Skin of body (tissue), 2 donors: ENCODE results near the gene UBAC2. TPM values are rescaled to one million over a fixed set of nuclear protein-coding genes. Genes with fewer than 3 reads are reported as not detected.

Source experiments
- DNase-seq: peaks from one replicate; lab custom pipeline; 2025; lab: John Stamatoyannopoulos, UW
- total RNA-seq: library from RNA; depleted of rRNA; stranded (reverse); fragments of >200 nt; gene quantifications from one replicate; pipeline ENCODE4 v1.2.3, GENCODE V29; 2014

Gene UBAC2
- total RNA-seq, 1 donor from 2014 or later: 57.1 TPM

DNA sequence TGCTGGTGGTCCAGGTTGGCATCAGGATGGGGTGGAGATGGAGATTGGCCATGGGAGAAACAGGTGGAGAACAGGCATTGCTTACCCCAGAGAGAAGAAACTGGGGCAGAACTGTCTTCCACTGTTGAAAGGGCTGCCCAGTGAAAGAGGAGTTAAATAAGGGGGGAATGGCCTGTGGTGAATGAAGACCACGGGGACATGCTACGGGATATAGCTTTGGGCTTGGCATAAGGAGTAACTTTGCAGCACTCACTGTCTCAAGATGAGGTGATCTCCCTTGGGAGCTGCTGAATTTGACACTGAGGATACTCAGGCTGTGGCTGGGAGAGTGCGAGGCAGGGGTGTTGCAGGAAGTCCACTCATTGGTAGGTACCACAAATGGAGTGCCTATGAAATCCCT lies 68.2 kb downstream of the UBAC2 start:
- DNase-seq: no peak

- peak; percentile 37 for DNase-seq
Observed at GRCh38 chr13:99269627-99270241, 69.1 kb downstream of the UBAC2 start.

DNA sequence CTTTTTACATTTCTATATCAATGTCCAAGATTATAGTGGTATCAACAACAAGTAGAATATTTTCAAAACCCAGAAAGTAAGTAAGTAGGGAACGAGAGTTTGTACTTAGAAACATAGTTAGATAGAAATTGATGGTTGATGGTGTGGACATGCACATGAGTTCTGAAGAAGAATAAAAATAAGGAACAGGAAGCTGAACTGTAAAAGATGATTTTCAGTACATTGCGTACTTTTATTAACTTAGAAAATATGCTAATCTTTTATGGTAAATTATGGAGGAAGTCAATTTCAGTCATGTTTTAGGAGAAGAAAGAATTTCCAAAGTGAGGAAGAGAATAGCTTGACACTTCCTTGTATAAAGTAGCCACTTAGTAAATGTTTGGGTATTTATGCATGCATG lies 69.9 kb downstream of the UBAC2 start:
- DNase-seq: no peak

DNA sequence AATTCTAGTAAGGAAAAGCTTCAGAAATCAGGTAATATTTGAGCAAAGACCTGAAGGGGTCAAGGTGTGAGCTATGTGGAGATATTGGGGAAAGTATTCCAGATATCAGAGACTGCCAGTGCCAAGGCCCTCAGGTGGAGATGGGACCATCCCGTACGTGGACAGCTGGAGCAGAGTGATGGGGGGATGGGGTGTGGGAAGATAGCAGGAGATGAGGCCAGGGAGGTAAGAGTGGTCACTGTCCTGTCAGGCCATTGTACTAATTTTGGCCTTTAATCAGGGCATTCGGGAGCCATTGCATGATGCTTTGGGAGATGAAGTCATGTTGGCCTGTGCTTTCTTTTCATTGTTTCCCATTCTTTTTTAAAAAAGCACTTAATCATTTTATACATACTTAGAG lies 70.6 kb downstream of the UBAC2 start:
- no peak for DNase-seq

- no peak for DNase-seq
Observed at GRCh38 chr13:99272481-99272880, 71.8 kb downstream of the UBAC2 start.

DNA sequence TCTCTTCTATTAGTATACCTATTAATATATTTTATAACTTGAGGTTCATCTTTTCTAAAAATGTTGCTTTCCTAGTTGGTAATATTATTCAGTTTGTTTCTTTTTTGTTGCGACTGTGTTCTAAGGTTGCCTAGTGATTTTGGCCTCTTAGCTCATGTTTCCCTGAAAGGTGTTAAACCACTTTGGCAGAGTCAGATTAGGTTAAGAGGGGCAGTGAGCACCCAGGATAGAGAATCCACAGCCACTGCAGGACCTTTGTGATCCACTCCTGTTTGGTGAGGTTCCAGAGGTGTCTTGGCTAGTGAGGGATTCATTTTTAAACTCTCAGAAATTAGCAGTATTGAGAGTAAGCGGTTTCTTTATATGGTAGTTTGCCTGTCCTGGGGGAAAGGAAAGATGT lies 72.5 kb downstream of the UBAC2 start:
- DNase-seq: no peak

GRCh38 chr13:99275093-99275469 lies 74.4 kb downstream of the UBAC2 start:
- no peak for DNase-seq

GRCh38 chr13:99276706-99277105 lies 76.1 kb downstream of the UBAC2 start:
- no peak for DNase-seq

GRCh38 chr13:99277629-99278028 lies 77.0 kb downstream of the UBAC2 start:
- DNase-seq: no peak

GRCh38 chr13:99278200-99278599 lies 77.5 kb downstream of the UBAC2 start:
- DNase-seq: no peak

GRCh38 chr13:99278843-99279242 lies 78.2 kb downstream of the UBAC2 start:
- no peak for DNase-seq

DNA sequence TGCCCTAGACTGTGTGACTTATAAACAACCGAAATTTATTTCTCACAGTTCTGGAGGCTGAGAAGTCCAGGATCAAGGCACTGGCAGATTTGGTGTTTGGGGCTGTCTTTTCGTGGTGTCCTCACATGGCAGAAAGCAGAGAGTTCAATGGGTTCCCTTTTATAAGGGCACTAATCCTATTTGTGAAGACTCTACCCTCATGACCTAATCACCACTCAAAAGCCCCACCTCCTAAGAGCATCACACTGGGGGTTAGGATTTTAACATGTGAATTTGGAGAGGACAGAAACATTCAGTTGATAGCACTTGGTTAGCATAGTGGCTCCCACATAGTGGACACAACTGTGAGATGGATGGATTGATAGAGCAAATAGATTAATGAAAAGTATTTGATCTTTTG lies 79.0 kb downstream of the UBAC2 start:
- no peak for DNase-seq

GRCh38 chr13:99280166-99280565 lies 79.5 kb downstream of the UBAC2 start:
- peak; percentile 77 for DNase-seq

DNA sequence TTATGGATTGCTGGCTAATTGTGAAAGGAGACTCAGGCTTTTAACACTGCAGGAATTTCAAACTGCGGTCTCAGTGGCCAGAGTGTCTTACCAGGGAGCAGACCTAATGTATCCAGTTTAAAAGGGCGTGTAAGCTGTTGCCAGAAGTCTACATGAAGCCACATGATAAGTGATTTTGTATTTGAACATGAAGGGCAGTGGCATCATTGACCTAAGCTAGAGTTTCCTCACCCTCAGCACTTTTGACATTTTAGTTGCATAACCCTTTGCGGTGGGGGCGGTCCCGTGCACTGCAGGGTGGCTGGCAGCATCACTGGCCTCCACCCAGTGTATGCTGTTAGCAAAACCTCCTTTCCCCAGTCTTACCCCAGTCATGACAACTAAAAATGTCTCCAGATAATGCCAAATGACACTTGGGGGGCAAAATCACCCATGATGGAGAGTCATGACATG lies 81.2 kb downstream of the UBAC2 start:
- DNase-seq: peak; percentile 16

GRCh38 chr13:99282264-99283231 lies 81.9 kb downstream of the UBAC2 start:
- DNase-seq: peak; percentile 49

DNA sequence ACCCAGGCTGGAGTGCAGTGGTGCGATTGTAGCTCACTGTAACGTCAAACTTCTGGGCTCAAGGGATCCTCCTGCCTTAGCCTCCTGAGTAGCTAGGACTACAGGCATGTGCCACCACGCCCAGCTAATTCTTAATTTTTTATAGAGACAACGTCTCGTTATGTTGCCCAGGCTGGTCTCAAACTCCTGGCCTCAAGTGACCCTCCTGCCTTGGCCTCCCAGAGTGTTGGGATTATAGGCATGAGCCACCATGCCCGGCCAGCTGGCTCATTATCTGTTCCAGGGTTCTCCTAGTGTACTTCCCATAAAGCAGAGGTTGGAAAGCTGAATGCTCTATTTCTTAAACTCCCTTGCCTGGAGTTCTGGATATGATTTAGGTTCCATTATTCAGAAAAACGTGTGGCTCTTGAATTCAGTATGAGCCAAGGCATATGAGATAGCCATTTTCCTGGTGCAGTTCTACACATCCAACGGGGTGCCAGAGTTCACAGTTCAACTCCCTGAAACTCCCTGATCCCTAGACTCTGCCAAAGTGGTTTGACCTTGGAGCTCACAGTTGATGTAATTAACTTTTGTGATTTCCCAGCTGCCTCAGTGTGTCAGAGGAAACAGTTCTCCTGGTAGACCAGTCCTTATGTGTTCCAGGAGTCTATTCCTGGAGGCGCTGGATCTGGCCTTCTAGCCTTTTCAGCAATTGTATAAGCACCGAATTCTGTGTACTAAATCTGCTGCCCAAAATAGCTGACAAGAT lies 85.0 kb downstream of the UBAC2 start:
- no peak for DNase-seq

- peak; percentile 28 for DNase-seq
Observed at GRCh38 chr13:99287551-99287950, 86.9 kb downstream of the UBAC2 start.

DNA sequence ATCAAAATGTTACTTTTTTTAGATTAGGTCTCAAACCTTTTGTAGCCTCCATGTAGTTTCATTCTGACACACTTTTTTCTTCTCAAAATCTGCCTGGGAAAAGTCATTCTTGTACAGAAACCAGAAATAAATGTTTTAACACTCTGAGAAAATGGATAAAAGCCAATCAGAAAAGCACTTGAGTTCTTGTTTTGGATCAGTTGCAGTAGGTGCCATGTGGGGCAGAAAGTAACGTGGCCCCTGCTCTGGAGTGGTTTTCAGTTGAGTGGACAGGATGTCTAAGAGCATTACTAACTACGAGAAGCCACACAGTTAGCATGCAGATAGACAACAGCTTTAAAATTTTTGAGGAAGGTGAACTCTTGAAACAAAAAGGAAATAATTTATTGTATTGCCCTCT lies 87.4 kb downstream of the UBAC2 start:
- DNase-seq: no peak

DNA sequence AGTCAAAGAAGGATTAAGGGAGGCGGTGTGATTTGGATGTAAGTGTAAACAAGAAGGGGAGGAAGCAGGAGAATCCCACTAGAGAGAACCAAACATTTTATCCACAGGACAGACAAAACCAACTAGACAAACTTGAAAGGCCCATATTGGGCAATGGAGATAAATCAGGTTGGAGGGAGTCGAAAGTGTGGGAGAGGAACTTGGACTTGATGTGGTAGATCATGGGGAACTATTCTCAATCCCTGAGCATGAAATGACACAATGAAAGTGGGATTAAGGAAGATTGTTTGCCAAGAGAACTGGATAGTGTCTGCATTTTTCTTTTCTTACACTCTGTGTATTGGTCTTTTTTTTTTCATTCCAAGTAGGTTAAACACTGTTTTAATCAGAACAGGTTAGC lies 88.6 kb downstream of the UBAC2 start:
- no peak for DNase-seq

DNA sequence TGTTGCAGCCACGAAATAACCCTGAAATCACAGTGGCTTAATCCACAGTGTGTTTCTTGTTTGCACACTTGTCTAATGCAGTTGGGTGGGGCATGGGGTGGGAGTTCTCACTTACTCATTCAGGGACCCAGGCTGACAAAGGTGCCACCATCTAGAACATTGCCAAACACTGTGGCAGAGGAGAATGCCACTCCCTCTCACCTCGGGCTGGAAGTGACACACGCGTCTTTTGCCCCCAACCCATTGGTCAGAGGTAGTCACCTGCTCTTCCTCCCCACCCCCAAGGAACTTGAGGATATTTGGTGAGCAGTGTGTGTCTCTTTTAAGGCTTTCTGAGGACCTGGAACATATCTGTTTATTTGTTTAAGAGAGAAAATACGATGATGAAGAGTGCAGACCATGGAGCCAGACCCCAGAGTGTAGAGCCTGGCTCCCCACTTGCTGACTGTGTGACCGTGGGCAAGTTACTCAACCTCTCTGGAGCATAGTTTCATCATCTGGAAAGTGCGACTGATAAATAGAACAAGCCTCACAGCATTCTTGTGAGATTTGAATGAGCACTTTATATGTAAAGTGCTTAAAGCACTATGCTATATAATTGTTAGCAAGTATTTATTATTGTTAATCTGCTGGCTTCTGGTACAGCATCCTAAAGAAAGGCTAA lies 89.2 kb downstream of the UBAC2 start:
- DNase-seq: no peak

GRCh38 chr13:99290894-99291293 lies 90.2 kb downstream of the UBAC2 start:
- no peak for DNase-seq

GRCh38 chr13:99293178-99293577 lies 92.5 kb downstream of the UBAC2 start:
- DNase-seq: no peak
